Mucosa of stomach (tissue), 1 donor: ENCODE results near the gene GRK4.
A peak's percentile ranks its signal among the peaks of the same experiment; 100 is the strongest.
"Not testable (repeated sequence)": the region's sequence is repeated elsewhere in the genome, so short reads cannot be mapped to it uniquely, and the experiment has no call there.

ENCODE experiments used
- H3K27me3 ChIP-seq: one replicate; pipeline ENCODE4 v1.7.0; 2013; ENCODE audit warnings: mild to moderate bottlenecking, low read length; ENCODE audit not compliant: control insufficient read depth, insufficient read depth
- H3K36me3 ChIP-seq: one replicate; pipeline ENCODE4 v1.7.0; 2013; ENCODE audit warnings: low read length; ENCODE audit not compliant: control insufficient read depth, insufficient read depth
- H3K4me1 ChIP-seq: one replicate; pipeline ENCODE4 v1.7.0; 2013; ENCODE audit warnings: mild to moderate bottlenecking, low read length; ENCODE audit not compliant: control insufficient read depth, insufficient read depth
- H3K4me3 ChIP-seq: one replicate; pipeline ENCODE4 v1.7.0; 2013; ENCODE audit warnings: low read length
- H3K9ac ChIP-seq: one replicate; pipeline ENCODE4 v1.7.0; 2013; ENCODE audit warnings: mild to moderate bottlenecking, low read length, moderate library complexity
- H3K9me3 ChIP-seq: one replicate; pipeline ENCODE4 v1.7.0; 2013; ENCODE audit warnings: mild to moderate bottlenecking, low read length, moderate library complexity; ENCODE audit not compliant: control insufficient read depth
- donor health status: Pancreatic carcinoma.

The GRK4 gene

DNA sequence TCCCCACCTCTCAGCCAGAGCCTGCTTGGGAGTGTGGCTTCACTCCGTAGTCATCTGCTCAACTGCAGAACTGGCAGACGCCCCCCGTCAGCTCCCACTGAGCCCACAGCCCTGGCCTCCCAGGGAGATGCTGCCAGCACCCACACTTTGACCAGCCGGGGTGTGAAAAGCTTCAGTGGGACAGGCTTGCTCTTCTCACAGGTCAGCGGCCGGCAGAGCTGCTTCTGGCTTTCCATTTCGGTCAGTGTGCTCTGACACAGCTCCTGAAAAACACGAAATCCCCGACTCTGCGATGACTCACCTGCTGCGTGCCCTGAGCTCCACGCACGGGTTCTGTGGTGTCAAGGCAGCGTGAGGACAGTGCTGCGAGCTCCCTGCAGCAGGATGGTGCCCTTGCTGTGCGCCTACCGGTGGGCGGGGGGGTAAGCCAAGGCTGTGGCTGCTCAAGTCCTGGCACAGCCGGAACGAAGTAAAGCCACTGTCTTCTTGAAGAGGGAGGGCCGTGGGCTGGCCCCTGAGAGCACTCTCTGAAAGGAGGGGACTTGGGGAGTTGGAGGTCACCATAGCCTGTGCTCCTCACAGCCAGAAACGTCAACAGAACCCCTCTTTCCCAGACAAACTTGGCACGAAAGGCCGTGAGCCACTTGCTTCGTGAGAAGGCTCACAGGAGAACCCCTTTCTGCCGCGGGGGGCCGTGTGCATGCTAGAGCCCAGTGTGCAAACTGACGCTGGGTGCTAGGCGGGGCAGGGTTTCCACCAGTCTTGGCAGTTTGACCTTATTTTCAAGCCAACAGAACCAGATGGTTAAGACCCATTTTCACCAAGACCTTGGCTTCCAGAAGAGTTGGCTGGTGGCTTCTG, 23.8 kb upstream of the GRK4 start:
- H3K9me3 ChIP-seq = no peaks in the 10 kb centered on the region
- peaks cover 17% of the 10 kb centered on the region for H3K36me3 ChIP-seq
- H3K4me1 ChIP-seq = peaks cover 31% of the 10 kb centered on the region
- H3K27me3 ChIP-seq = no peaks in the 10 kb centered on the region
- H3K9ac ChIP-seq = no peak overlapping the region
- H3K4me3 ChIP-seq = no peak overlapping the region

DNA sequence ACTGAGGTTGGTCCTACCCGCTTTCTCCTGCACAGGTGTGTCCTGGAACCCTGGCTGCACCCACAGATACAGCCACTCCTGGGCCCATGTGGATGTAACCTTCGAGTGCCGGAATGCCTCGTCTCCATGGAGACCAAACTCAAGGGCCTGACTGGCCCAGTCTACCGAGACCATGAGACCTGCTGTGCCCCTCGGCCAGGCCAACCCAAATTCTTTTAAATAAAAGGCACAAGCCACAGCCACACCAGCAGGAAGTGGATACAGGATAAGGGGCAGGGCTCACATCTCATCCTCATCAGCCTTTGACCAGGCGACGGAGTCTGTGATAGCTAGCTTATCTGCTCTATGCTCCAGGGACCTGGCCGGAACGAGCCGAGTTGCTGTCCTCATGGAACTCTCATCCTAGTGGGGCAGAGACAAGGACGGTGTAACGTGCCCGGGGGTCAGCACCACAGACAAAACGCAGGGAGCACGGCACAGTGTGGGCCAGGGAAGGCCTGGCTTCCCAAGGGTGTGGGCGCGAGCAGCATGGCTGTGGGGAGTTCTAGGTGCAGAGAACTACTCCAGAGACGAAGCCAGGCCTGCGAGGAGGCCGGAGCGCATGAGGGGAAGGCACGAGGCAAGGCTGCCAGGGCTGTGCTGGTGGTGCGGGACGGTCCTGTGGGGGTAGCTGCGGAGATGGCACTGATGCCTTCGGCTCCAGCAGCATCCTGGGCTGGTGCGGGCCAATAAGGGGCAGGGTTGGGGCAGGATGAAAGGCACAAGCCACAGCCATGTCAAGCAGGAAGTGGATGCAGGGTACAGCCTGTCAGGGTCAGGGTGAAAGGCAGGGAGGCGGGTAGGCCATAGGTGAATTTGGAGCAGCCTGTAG, 22.9 kb upstream of the GRK4 start:
- H3K9ac ChIP-seq = no peak overlapping the region
- no peaks in the 10 kb centered on the region for H3K9me3 ChIP-seq

DNA sequence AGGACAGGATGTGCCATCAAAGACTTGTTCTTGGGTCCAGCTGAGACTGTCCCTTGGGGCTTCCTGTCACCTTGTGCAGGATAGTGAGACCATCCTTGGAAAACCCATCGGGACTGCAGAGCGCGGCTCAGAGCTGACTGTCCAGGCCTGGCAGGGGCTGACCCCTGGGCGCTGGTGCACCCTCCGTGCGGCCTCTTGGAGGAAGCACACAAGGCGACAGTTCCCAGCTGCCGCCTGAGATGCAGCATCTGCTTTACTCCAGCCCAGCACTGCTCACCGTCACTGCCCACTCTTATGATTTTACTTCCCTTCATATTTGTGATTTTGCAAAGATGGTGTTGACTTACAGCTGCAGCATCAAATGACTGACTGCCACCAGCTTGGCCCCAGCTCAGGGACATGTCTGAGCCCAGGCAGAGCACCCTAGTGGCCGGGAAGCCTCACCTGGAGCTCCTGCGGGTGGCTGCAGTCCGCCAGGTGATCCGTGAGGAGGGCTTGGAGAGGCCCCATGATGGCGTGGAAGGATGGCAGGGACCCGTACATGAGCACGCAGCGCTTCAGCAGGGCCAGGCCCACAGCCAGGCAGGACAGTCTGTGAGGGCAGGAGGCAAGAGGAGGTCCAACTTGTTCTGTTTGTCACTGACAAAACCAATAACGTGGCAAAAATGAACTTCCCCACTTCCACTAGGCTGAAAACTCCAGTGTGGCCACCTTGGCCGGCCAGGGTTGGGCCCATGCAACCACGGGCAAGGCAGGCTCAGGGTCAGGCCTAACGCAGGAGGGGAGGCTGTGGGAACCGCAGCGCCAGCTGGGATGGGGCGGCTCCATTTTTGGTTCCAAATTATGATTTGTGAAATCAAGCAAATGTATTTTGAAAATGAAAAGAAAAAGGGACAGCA, 22.0 kb upstream of the GRK4 start:
- Histone ChIP-seq H3K9me3 (no peaks in the 10 kb centered on the region), H3K4me3 (no peak overlapping the region), H3K4me1 (peaks cover 28% of the 10 kb centered on the region), H3K27me3 (no peaks in the 10 kb centered on the region), H3K36me3 (peaks cover 17% of the 10 kb centered on the region), H3K9ac (no peak overlapping the region)

More for the DNA sequence above, 22.9 kb upstream of the GRK4 start:
- Histone ChIP-seq H3K27me3 (no peaks in the 10 kb centered on the region), H3K36me3 (peaks cover 17% of the 10 kb centered on the region), H3K4me1 (peaks cover 31% of the 10 kb centered on the region), H3K4me3 (no peak overlapping the region)

DNA sequence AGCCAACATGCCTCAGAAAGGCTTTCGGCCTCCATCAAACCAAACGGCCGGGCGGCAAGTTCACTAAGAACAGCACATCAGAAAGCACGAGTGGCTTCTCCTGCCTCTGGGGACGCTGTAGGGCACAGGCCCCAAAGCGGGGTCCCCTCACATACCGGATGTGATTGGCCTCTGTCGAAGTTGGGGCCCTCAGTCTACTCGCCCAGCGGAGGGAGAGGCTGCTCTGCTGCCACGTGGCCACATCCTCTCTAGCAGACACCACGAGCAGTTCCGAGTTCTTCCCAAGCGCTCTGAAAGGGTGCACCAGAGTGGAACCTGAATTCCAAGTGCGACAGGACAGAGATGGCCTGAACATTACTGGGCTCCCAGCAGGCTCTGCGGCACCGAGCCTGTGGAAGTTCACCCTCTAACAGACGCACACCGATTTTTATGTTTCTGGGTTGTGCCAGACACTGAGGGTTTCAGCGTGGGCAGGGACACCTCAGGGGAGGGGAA, 21.3 kb upstream of the GRK4 start:
- H3K9ac ChIP-seq = peak overlapping the region; percentile 47
- peaks cover 17% of the 10 kb centered on the region for H3K36me3 ChIP-seq
- H3K9me3 ChIP-seq = no peaks in the 10 kb centered on the region
- H3K27me3 ChIP-seq = no peaks in the 10 kb centered on the region
- H3K4me3 ChIP-seq = peak overlapping the region; percentile 16
- peaks cover 21% of the 10 kb centered on the region for H3K4me1 ChIP-seq

DNA sequence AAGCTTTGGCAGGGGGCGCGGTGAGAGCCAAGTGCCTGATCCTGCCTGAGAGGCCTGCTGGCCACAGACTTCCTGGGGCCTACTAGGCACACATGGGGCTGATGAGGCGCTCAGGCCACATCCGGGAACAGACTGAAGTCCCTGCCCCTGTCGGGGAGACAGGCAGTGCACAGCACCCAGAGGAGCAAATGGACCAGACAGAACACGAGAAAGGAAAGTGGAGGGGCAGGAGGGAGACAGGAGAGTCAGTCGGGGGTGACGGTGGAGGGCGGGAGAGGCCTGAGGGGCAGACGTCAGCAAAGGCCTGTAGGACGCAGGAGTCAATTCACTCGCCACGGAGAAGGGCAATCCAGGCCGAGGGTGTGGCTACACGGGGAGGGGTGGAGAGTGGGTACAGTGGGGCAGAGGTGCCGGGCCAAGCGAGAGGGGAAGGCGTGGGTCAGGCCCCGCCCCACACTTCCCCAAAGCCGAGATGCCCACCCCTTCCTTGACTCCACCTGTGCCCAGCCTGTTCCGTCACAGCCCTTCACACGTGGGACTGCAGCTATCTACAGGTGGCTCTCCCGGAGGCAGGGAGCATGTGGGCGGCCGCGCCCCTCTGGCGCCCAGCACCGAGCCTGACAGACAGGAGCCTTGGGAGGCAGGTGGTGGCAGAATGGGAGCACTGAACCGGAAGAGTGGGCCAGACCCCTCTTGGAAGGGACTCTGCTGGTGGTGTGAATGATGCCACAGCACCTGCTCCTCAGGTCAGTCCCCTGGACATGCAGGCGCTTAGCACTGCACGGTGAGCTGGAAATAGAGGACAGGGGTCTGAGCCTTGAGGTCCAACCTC, 20.6 kb upstream of the GRK4 start:
- peaks cover 21% of the 10 kb centered on the region for H3K36me3 ChIP-seq
- H3K9me3 ChIP-seq = no peaks in the 10 kb centered on the region
- no peaks in the 10 kb centered on the region for H3K27me3 ChIP-seq
- peak overlapping the region; percentile 47 for H3K9ac ChIP-seq
- peak overlapping the region; percentile 16 for H3K4me3 ChIP-seq
- peaks cover 15% of the 10 kb centered on the region for H3K4me1 ChIP-seq

DNA sequence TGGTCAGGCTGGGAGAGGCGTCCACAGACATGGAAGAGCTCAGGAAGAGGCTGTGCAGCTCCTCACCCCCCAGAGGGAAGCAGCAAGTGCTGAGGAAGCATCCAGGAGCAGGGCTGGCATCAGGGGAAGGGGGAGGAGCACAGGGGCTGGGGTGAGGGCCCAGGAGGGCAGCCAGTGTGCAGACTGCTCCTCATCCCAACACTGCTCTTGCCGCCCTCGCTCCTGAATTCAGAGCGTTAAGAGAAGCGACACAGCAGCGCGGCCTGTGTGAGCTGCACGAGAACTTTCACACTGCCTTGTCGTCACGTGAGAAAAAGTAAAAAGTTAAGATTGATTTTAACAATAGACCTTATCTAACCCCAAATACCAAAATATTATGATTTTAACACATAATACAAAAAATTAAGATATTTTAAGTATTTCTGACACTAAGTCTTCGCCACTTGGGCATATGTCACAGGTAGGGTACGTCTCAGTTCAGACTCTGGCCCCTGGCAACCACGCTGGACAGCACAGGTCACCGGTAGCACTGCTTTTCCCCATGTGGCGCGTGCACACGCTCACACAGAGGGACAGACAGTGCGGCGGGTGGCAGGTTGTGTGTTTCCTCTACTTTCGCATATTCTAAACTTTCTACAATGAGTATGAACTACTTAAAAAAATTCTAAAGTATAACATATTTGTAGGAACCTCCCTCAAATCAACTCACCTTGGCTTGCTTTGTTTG, 19.8 kb upstream of the GRK4 start:
- Histone ChIP-seq H3K9ac (no peak overlapping the region), H3K4me3 (no peak overlapping the region), H3K4me1 (peaks cover 15% of the 10 kb centered on the region), H3K27me3 (no peaks in the 10 kb centered on the region), H3K9me3 (no peaks in the 10 kb centered on the region), H3K36me3 (peaks cover 24% of the 10 kb centered on the region)

DNA sequence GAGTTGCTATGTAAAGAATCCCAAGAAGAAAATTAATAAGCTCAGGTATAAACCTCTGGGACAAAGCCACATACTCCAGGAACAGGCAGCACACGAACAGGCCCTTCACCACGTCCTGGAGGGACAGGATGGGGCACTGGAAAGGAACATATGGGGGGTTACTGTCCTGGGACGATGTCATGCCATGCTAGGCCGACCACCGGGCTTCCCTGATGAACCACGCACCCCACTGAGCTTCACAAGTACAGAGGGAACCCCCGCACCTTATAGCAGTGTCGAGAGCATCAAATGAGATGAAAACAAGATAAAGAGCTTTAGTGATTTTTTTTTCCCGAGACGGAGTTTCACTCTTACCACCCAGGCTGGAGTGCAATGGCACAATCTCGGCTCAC, 19.3 kb upstream of the GRK4 start:
- peaks cover 15% of the 10 kb centered on the region for H3K4me1 ChIP-seq
- no peak overlapping the region for H3K4me3 ChIP-seq
- H3K27me3 ChIP-seq = no peaks in the 10 kb centered on the region
- no peaks in the 10 kb centered on the region for H3K9me3 ChIP-seq
- H3K36me3 ChIP-seq = peaks cover 24% of the 10 kb centered on the region
- H3K9ac ChIP-seq = no peak overlapping the region

DNA sequence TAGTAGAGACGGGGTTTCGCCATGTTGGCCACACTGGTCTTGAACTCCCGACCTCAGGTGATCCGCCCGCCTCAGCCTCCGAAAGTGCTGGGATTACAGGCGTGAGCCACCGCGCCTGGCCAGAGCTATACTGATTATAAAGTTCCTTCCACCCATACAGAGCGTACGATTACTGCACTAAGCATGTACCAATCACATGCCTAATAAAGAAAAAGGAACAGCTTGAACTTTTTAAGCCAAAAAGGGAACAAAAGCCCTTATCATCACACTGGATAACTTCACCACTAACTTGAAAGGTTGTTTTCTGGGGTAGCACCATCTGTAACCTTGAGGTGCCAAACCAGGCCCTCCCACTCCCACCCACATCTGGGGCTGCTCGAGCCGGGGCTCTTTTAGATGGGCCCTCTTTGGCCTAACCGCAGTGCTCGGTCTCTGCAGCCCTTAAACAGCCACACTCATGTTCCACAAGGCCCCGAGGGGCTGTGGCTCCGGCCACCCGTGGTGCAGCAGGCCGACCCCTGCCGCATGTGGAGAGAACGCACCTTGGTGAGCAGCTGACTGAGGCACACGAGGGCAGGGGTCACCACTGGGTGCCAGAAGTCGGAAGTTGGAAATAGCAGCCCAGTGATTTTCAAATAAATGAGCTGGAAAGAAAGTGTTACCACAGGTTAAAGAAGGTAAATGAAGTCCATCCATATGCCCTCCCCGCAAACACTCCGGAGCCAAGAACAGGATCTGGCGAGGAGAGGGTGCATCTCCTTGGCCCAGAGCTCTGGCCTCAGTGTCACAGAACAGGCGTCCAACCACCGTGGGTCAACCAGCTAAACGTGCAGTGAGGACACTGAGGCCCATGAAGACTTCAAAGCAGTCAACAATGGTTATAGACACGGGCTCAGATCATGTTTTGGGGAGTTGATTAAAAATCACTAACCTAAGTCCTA, 18.5 kb upstream of the GRK4 start:
- H3K9ac ChIP-seq = no peak overlapping the region
- H3K4me1 ChIP-seq = peaks cover 15% of the 10 kb centered on the region
- peaks cover 28% of the 10 kb centered on the region for H3K36me3 ChIP-seq
- no peaks in the 10 kb centered on the region for H3K27me3 ChIP-seq
- H3K9me3 ChIP-seq = no peaks in the 10 kb centered on the region
- H3K4me3 ChIP-seq = no peak overlapping the region

DNA sequence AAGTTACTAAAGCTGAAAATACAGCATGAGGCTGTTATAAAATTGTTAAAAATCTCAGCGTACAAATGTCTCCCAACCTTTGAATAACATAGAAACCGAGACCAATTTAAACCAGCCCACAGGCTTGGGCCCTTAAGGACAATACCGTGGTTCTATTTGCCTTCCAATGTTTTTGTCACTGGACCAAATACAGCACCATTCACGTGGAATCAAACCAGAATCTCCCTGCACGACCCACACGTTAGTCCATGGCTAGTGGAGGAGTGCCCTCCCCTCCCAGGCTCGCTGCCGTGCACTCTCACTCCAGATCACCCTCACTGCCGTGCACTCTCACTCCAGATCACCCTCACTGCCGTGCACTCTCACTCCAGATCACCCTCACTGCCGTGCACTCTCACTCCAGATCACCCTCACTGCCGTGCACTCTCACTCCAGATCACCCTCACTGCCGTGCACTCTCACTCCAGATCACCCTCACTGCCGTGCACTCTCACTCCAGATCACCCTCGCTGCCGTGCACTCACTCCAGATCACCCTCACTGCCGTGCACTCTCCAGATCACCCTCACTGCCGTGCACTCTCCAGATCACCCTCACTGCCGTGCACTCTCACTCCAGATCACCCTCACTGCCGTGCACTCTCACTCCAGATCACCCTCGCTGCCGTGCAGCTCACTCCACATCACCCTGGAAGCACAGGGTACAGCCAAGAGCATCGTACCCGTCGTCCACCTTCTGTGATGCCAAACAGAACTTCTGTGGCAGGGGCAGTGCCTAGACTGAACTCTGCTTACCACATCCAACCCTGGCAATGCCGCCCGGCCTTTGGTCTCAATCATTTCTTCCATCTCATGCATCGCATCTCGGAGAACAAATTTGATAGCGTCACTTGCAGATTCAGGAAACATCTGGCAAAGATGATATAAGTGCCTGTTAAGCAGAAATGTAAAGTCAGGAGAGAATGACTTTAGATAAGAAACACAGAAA, 17.5 kb upstream of the GRK4 start:
- not testable (repeated sequence) for H3K27me3 ChIP-seq, H3K4me3 ChIP-seq, H3K9me3 ChIP-seq, H3K9ac ChIP-seq
- Histone ChIP-seq H3K36me3 (peaks cover 22% of the 10 kb centered on the region), H3K4me1 (peaks cover 15% of the 10 kb centered on the region)
